WTC11 (cell line): ENCODE results near the gene TAGLN3. TPM values are rescaled to one million over a fixed set of nuclear protein-coding genes. Genes with fewer than 3 reads are reported as not detected.

Experiments
- ATAC-seq: fragments of 200-7000 bp; cut with Tn5 transposase; 2 replicates; pipeline ENCODE4 v1.10.0; 2021; ENCODE audit warnings: mild to moderate bottlenecking, moderate library complexity
- CTCF ChIA-PET: fragments of 300-600 bp; sonication (Branson Sonifier 250); formaldehyde crosslinking; loops from one replicate; lab custom pipeline; 2021; ENCODE audit warnings: antibody characterized with exemption; lab: Charles Lee
- POLR2A ChIA-PET: fragments of 350-600 bp; sonication (Branson Sonifier 250); formaldehyde crosslinking; loops from one replicate; lab custom pipeline; 2021; ENCODE audit warnings: antibody characterized with exemption; lab: Charles Lee
- DNase-seq: peaks from one replicate; pipeline ENCODE4 v3.0.0; 2021; ENCODE audit warnings: low spot score
- H3K27ac Mint-ChIP-seq: 2 replicates; pipeline ENCODE4 v1.8.0; 2021; ENCODE audit warnings: mixed read lengths
- H3K27me3 Mint-ChIP-seq: 2 replicates; pipeline ENCODE4 v1.8.0; 2021; ENCODE audit warnings: low read depth, mild to moderate bottlenecking, moderate library complexity, mixed read lengths
- H3K36me3 Mint-ChIP-seq: 2 replicates; pipeline ENCODE4 v1.8.0; 2021; ENCODE audit warnings: mixed read lengths
- H3K4me1 Mint-ChIP-seq: 2 replicates; pipeline ENCODE4 v1.8.0; 2022; ENCODE audit warnings: mixed read lengths
- H3K4me3 Mint-ChIP-seq: 2 replicates; pipeline ENCODE4 v1.8.0; 2021; ENCODE audit warnings: mild to moderate bottlenecking, moderate library complexity, mixed read lengths
- H3K9me3 Mint-ChIP-seq: 2 replicates; pipeline ENCODE4 v1.8.0; 2021; ENCODE audit warnings: mixed read lengths
- ATF1 ChIP-seq: sonication (generic); formaldehyde crosslinking; IDR thresholded peaks from 2 replicates; pipeline ENCODE4 v1.8.1; 2023; ENCODE audit warnings: mild to moderate bottlenecking, moderate library complexity, missing genetic modification reagents
- CREM ChIP-seq: sonication (generic); formaldehyde crosslinking; IDR thresholded peaks from 2 replicates; pipeline ENCODE4 v1.8.1; 2022; ENCODE audit warnings: mild to moderate bottlenecking, missing genetic modification reagents, moderate library complexity
- CTCF ChIP-seq: fragments of 200-600 bp; IDR thresholded peaks from 2 replicates; pipeline ENCODE4 v1.8.0; 2022; ENCODE audit warnings: antibody characterized with exemption
- GRHL2 ChIP-seq: fragments of 250-450 bp; sonication (Bioruptor Pico); IDR thresholded peaks from 2 replicates; pipeline ENCODE4 v1.8.0; 2022; ENCODE audit warnings: mild to moderate bottlenecking, moderate library complexity; ENCODE audit not compliant: insufficient replicate concordance, severe bottlenecking
- KAT7 ChIP-seq: sonication (generic); formaldehyde crosslinking; IDR thresholded peaks from 2 replicates; pipeline ENCODE4 v1.8.1; 2023; ENCODE audit warnings: missing genetic modification reagents, mild to moderate bottlenecking, borderline replicate concordance
- MAX ChIP-seq: sonication (generic); formaldehyde crosslinking; IDR thresholded peaks from 2 replicates; pipeline ENCODE4 v1.8.0; 2022; ENCODE audit warnings: mild to moderate bottlenecking, missing genetic modification reagents
- MXD4 ChIP-seq: fragments of 250-450 bp; sonication (Bioruptor Pico); IDR thresholded peaks from 2 replicates; pipeline ENCODE4 v1.8.0; 2021; ENCODE audit warnings: mild to moderate bottlenecking, moderate library complexity, borderline replicate concordance
- MYBL2 ChIP-seq: sonication (generic); formaldehyde crosslinking; IDR thresholded peaks from 2 replicates; pipeline ENCODE4 v1.8.1; 2023; ENCODE audit warnings: mild to moderate bottlenecking, moderate library complexity, missing genetic modification reagents
- NFYB ChIP-seq: sonication (generic); formaldehyde crosslinking; conservative IDR thresholded peaks from 2 replicates; pipeline ENCODE4 v1.8.0; 2022; ENCODE audit warnings: low read depth, missing genetic modification reagents
- PREB ChIP-seq: sonication (generic); formaldehyde crosslinking; IDR thresholded peaks from 2 replicates; pipeline ENCODE4 v1.8.1; 2022; ENCODE audit warnings: mild to moderate bottlenecking, missing genetic modification reagents, moderate library complexity, borderline replicate concordance
- PRRX2 ChIP-seq: fragments of 250-450 bp; sonication (Bioruptor Pico); IDR thresholded peaks from 2 replicates; pipeline ENCODE4 v1.8.0; 2021; ENCODE audit warnings: mild to moderate bottlenecking
- SP1 ChIP-seq: sonication (generic); formaldehyde crosslinking; conservative IDR thresholded peaks from 2 replicates; pipeline ENCODE4 v1.8.1; 2022; ENCODE audit warnings: missing genetic modification reagents
- TEAD1 ChIP-seq: sonication (generic); formaldehyde crosslinking; IDR thresholded peaks from 2 replicates; pipeline ENCODE4 v1.8.0; 2022; ENCODE audit warnings: mild to moderate bottlenecking, missing genetic modification reagents
- ZNF281 ChIP-seq: sonication (generic); formaldehyde crosslinking; IDR thresholded peaks from 2 replicates; pipeline ENCODE4 v1.8.0; 2023; ENCODE audit warnings: mild to moderate bottlenecking, missing genetic modification reagents
- total RNA-seq: library from RNA; stranded (reverse); gene quantifications from 3 replicates; pipeline ENCODE4 v1.2.3, GENCODE V29; 2021
- TF ChIP-seq, protein P1 (sequence below): sonication (generic); formaldehyde crosslinking; IDR thresholded peaks from 2 replicates; pipeline ENCODE4 v1.8.1; 2022; ENCODE audit warnings: low read depth, missing genetic modification reagents, borderline replicate concordance
- TF ChIP-seq, protein P2 (sequence below): sonication (generic); formaldehyde crosslinking; IDR thresholded peaks from 2 replicates; pipeline ENCODE4 v1.8.1; 2023; ENCODE audit warnings: mild to moderate bottlenecking, missing genetic modification reagents, borderline replicate concordance
- TF ChIP-seq, protein P3 (sequence below): sonication (generic); formaldehyde crosslinking; IDR thresholded peaks from 2 replicates; pipeline ENCODE4 v1.8.1; 2022; ENCODE audit warnings: low read depth, mild to moderate bottlenecking, moderate library complexity, missing genetic modification reagents, borderline replicate concordance
- TF ChIP-seq, protein P4 (sequence below): sonication (generic); formaldehyde crosslinking; IDR thresholded peaks from 2 replicates; pipeline ENCODE4 v1.8.1; 2023; ENCODE audit warnings: mild to moderate bottlenecking, missing genetic modification reagents, moderate library complexity
- TF ChIP-seq, protein P5 (sequence below): sonication (generic); formaldehyde crosslinking; conservative IDR thresholded peaks from 2 replicates; pipeline ENCODE4 v1.8.1; 2022; ENCODE audit warnings: mild to moderate bottlenecking, missing genetic modification reagents

The TAGLN3 gene
- total RNA-seq, 1 experiment from 2014 or later, result 2.8 TPM

GRCh38 chr3:112005091-112005672 is 6.5 kb downstream of the TAGLN3 start (continued):
- TF ChIP-seq, protein P1, sequence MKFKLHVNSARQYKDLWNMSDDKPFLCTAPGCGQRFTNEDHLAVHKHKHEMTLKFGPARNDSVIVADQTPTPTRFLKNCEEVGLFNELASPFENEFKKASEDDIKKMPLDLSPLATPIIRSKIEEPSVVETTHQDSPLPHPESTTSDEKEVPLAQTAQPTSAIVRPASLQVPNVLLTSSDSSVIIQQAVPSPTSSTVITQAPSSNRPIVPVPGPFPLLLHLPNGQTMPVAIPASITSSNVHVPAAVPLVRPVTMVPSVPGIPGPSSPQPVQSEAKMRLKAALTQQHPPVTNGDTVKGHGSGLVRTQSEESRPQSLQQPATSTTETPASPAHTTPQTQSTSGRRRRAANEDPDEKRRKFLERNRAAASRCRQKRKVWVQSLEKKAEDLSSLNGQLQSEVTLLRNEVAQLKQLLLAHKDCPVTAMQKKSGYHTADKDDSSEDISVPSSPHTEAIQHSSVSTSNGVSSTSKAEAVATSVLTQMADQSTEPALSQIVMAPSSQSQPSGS (CRISPR knock-in tag), result no peak
- TF ChIP-seq, protein P2, sequence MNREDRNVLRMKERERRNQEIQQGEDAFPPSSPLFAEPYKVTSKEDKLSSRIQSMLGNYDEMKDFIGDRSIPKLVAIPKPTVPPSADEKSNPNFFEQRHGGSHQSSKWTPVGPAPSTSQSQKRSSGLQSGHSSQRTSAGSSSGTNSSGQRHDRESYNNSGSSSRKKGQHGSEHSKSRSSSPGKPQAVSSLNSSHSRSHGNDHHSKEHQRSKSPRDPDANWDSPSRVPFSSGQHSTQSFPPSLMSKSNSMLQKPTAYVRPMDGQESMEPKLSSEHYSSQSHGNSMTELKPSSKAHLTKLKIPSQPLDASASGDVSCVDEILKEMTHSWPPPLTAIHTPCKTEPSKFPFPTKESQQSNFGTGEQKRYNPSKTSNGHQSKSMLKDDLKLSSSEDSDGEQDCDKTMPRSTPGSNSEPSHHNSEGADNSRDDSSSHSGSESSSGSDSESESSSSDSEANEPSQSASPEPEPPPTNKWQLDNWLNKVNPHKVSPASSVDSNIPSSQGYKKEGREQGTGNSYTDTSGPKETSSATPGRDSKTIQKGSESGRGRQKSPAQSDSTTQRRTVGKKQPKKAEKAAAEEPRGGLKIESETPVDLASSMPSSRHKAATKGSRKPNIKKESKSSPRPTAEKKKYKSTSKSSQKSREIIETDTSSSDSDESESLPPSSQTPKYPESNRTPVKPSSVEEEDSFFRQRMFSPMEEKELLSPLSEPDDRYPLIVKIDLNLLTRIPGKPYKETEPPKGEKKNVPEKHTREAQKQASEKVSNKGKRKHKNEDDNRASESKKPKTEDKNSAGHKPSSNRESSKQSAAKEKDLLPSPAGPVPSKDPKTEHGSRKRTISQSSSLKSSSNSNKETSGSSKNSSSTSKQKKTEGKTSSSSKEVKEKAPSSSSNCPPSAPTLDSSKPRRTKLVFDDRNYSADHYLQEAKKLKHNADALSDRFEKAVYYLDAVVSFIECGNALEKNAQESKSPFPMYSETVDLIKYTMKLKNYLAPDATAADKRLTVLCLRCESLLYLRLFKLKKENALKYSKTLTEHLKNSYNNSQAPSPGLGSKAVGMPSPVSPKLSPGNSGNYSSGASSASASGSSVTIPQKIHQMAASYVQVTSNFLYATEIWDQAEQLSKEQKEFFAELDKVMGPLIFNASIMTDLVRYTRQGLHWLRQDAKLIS (CRISPR knock-in tag), result no peak
- TF ChIP-seq MXD4 (CRISPR knock-in tag) (no peak), ZNF281 (CRISPR knock-in tag) (no peak), MYBL2 (CRISPR knock-in tag) (no peak)

- no peaks in the 10 kb centered on the region for H3K4me1 Mint-ChIP-seq
- H3K27me3 Mint-ChIP-seq, result peaks cover 18% of the 10 kb centered on the region
- no peak overlapping the region for H3K4me3 Mint-ChIP-seq
- POLR2A ChIA-PET, result interaction anchor here (2.0 kb wide), 1 partner anchor 8 kb away, joined by 7 read pairs; the partner anchor contains the start of gene TAGLN3
- H3K9me3 Mint-ChIP-seq, result no peaks in the 10 kb centered on the region
- TF ChIP-seq MAX (CRISPR knock-in tag), result no peak
- TF ChIP-seq CREM (CRISPR knock-in tag), result no peak
- TF ChIP-seq MYBL2 (CRISPR knock-in tag), result no peak
- TF ChIP-seq PREB (CRISPR knock-in tag), result no peak
- no peak for TF ChIP-seq GRHL2 (CRISPR knock-in tag)
- TF ChIP-seq, protein P3, sequence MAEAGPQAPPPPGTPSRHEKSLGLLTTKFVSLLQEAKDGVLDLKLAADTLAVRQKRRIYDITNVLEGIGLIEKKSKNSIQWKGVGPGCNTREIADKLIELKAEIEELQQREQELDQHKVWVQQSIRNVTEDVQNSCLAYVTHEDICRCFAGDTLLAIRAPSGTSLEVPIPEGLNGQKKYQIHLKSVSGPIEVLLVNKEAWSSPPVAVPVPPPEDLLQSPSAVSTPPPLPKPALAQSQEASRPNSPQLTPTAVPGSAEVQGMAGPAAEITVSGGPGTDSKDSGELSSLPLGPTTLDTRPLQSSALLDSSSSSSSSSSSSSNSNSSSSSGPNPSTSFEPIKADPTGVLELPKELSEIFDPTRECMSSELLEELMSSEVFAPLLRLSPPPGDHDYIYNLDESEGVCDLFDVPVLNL (CRISPR knock-in tag), result no peak
- no peak for TF ChIP-seq NFYB (CRISPR knock-in tag)
- TF ChIP-seq KAT7, result no peak
- TF ChIP-seq CTCF, result no peak
- no peak for TF ChIP-seq PRRX2 (CRISPR knock-in tag)
- TF ChIP-seq, protein P4, sequence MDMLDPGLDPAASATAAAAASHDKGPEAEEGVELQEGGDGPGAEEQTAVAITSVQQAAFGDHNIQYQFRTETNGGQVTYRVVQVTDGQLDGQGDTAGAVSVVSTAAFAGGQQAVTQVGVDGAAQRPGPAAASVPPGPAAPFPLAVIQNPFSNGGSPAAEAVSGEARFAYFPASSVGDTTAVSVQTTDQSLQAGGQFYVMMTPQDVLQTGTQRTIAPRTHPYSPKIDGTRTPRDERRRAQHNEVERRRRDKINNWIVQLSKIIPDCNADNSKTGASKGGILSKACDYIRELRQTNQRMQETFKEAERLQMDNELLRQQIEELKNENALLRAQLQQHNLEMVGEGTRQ (CRISPR knock-in tag), result no peak
- TF ChIP-seq ATF1 (CRISPR knock-in tag), result no peak
- no peak for TF ChIP-seq TEAD1 (CRISPR knock-in tag)
- no peak for TF ChIP-seq SP1 (CRISPR knock-in tag)
- TF ChIP-seq, protein P5, sequence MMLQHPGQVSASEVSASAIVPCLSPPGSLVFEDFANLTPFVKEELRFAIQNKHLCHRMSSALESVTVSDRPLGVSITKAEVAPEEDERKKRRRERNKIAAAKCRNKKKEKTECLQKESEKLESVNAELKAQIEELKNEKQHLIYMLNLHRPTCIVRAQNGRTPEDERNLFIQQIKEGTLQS, result no peak
- DNase-seq, result no peak
- CTCF ChIA-PET, result interaction anchor here (0.7 to 1.8 kb wide), 3 partner anchors 8 to 292 kb away, joined by 3 to 5 read pairs (median 3); no protein-coding TSS in a partner anchor
- H3K27ac Mint-ChIP-seq, result no peak overlapping the region
- peaks cover 3% of the 10 kb centered on the region; the same call in 1 of the 2 replicates for H3K36me3 Mint-ChIP-seq
- no peak for ATAC-seq
These were observed 8.9 kb downstream of the TAGLN3 start for GRCh38 chr3:112007633-112008032.
